Measurements from ENCODE around the gene GMPR2.
"Not testable (repeated sequence)": the region's sequence is repeated elsewhere in the genome, so short reads cannot be mapped to it uniquely, and the experiment has no call there.

The GMPR2 gene

GRCh38 chr14:24232121-24232644 is 546 bp upstream of the GMPR2 start, which contains the start of gene NEDD8:
Gene NEDD8 (minus strand): TSS chr14:24232367. CDS start chr14:24232267, 100 bp downstream.
- DNase-seq = peak; percentile 95 to 97

GRCh38 chr14:24233538-24233866 is 773 bp downstream of the GMPR2 start:
- DNase-seq = no peak

GRCh38 chr14:24234095-24235005 is 1.6 kb downstream of the GMPR2 start:
- no peak for DNase-seq

- no peak for DNase-seq
These were observed 3.3 kb downstream of the GMPR2 start for GRCh38 chr14:24235804-24236688.

- DNase-seq = no peak
These were observed 4.1 kb downstream of the GMPR2 start for GRCh38 chr14:24236689-24237462.

GRCh38 chr14:24237463-24237955 is 4.8 kb downstream of the GMPR2 start:
- no peak for DNase-seq

GRCh38 chr14:24238123-24238522 is 5.4 kb downstream of the GMPR2 start:
- no peak for DNase-seq

- DNase-seq = no peak
These were observed 5.9 kb downstream of the GMPR2 start for GRCh38 chr14:24238527-24239037.

- no peak for DNase-seq
These were observed 7.6 kb downstream of the GMPR2 start for GRCh38 chr14:24240110-24240918.

GRCh38 chr14:24241829-24242443 is 9.2 kb downstream of the GMPR2 start:
- DNase-seq = peak; percentile 97 to 99

- DNase-seq = no peak
These were observed 10.7 kb downstream of the GMPR2 start for GRCh38 chr14:24243336-24243836.

GRCh38 chr14:24245350-24245749 is 12.6 kb downstream of the GMPR2 start:
- not testable (repeated sequence) for DNase-seq

GRCh38 chr14:24246765-24247212 is 14.1 kb downstream of the GMPR2 start:
- DNase-seq = no peak

- DNase-seq = no peak
These were observed 14.7 kb downstream of the GMPR2 start for GRCh38 chr14:24247422-24247821.

GRCh38 chr14:24249230-24250021 is 16.7 kb downstream of the GMPR2 start:
- DNase-seq = no peak

- DNase-seq = no peak
These were observed 17.6 kb downstream of the GMPR2 start for GRCh38 chr14:24250354-24250753.

- no peak for DNase-seq
These were observed 19.2 kb downstream of the GMPR2 start for GRCh38 chr14:24251880-24252288.

GRCh38 chr14:24252289-24253124 is 19.8 kb downstream of the GMPR2 start:
- no peak for DNase-seq

GRCh38 chr14:24253936-24254335 is 21.2 kb downstream of the GMPR2 start:
- DNase-seq = no peak
